IMR-90 (cell line): ENCODE data around the gene UBE2C. TPM values are rescaled to one million over a fixed set of nuclear protein-coding genes. Genes with fewer than 3 reads are reported as not detected.

Experiments
- ATAC-seq: fragments of 200-7000 bp; cut with Tn5 transposase; 2 replicates; pipeline ENCODE4 v1.9.1; 2020; ENCODE audit warnings: low read depth, mild to moderate bottlenecking, moderate library complexity
- BruUV-seq: library from RNA; stranded (reverse); fragments of 400-500 nt; replicated peaks from 2 replicates; lab custom pipeline; 2021; lab: Mats Ljungman, UMichigan
- CTCF ChIA-PET: fragments of 300-600 bp; formaldehyde crosslinking; extraction: SDS; loops from one replicate; lab custom pipeline; 2021; ENCODE audit warnings: antibody characterized with exemption; lab: Yijun Ruan, JAX
- POLR2A ChIA-PET: fragments of 300-600 bp; sonication (Branson Sonifier 250); formaldehyde crosslinking; loops from one replicate; lab custom pipeline; 2022; ENCODE audit warnings: antibody characterized with exemption; ENCODE audit not compliant: unreplicated experiment; lab: Charles Lee
- DNase-seq: peaks from one replicate; pipeline ENCODE4 v3.0.0; 2013
- H2AFZ ChIP-seq: replicated peaks from 2 replicates; pipeline ENCODE3; 2013; ENCODE audit warnings: low read length, mild to moderate bottlenecking; ENCODE audit not compliant: poor library complexity
- H2AK5ac ChIP-seq: 2 replicates; pipeline ENCODE4 v1.6.1; 2013; ENCODE audit warnings: low read depth, low read length, inconsistent platforms
- H2AK9ac ChIP-seq: replicated peaks from 2 replicates; pipeline ENCODE3; 2013; ENCODE audit warnings: mild to moderate bottlenecking, low read depth, low read length, moderate library complexity; ENCODE audit not compliant: poor library complexity
- H2BK120ac ChIP-seq: 2 replicates; pipeline ENCODE4 v1.6.1; 2013; ENCODE audit warnings: low read depth, low read length, inconsistent platforms
- H2BK15ac ChIP-seq: 3 replicates; pipeline ENCODE4 v1.6.1; 2013; ENCODE audit warnings: low read depth, low read length, inconsistent platforms
- H2BK20ac ChIP-seq: 2 replicates; pipeline ENCODE4 v1.6.1; 2013; ENCODE audit warnings: low read depth, mild to moderate bottlenecking, inconsistent platforms, low read length, moderate library complexity
- H2BK5ac ChIP-seq: 2 replicates; pipeline ENCODE4 v1.6.1; 2013; ENCODE audit warnings: mild to moderate bottlenecking, low read depth, low read length, inconsistent platforms; ENCODE audit not compliant: poor library complexity, severe bottlenecking
- H3K14ac ChIP-seq: replicated peaks from 2 replicates; pipeline ENCODE4 v1.6.1; 2013; ENCODE audit warnings: low read depth, low read length, inconsistent platforms
- H3K18ac ChIP-seq: 2 replicates; pipeline ENCODE4 v1.6.1; 2013; ENCODE audit warnings: low read depth, low read length, control low read depth
- H3K23ac ChIP-seq: 2 replicates; pipeline ENCODE4 v1.6.1; 2013; ENCODE audit warnings: low read depth, low read length, inconsistent platforms
- H3K27ac ChIP-seq: 2 replicates; pipeline ENCODE4 v1.5.1; 2013; ENCODE audit warnings: mild to moderate bottlenecking, control low read depth, low read length; ENCODE audit not compliant: insufficient read depth
- H3K27me3 ChIP-seq: 2 replicates; pipeline ENCODE4 v1.6.1; 2013; ENCODE audit warnings: low read length; ENCODE audit not compliant: control insufficient read depth, insufficient read depth
- H3K36me3 ChIP-seq: 2 replicates; pipeline ENCODE4 v1.6.1; 2013; ENCODE audit warnings: low read length, mixed read lengths; ENCODE audit not compliant: control insufficient read depth, insufficient read depth
- H3K4ac ChIP-seq: 2 replicates; pipeline ENCODE4 v1.6.1; 2013; ENCODE audit warnings: low read depth, low read length, inconsistent platforms
- H3K4me1 ChIP-seq: 2 replicates; pipeline ENCODE4 v1.6.1; 2013; ENCODE audit warnings: low read length, mixed read lengths; ENCODE audit not compliant: control insufficient read depth, insufficient read depth
- H3K4me2 ChIP-seq: 2 replicates; pipeline ENCODE4 v1.6.1; 2013; ENCODE audit warnings: low read depth, mild to moderate bottlenecking, control low read depth, low read length, moderate library complexity
- H3K4me3 ChIP-seq: 2 replicates; pipeline ENCODE4 v1.5.1; 2013; ENCODE audit warnings: low read depth, mild to moderate bottlenecking, control low read depth, low read length, moderate library complexity; ENCODE audit not compliant: insufficient read depth
- H3K56ac ChIP-seq: 2 replicates; pipeline ENCODE4 v1.6.1; 2013; ENCODE audit warnings: low read length, inconsistent platforms; ENCODE audit not compliant: insufficient read depth; ENCODE audit errors: extremely low read depth
- H3K79me1 ChIP-seq, 2 experiments: 2 replicates each; pipeline ENCODE4 v1.6.1; 2013; ENCODE audit warnings: low read length in 2 of 2, inconsistent platforms in 1 of 2, low read depth in 1 of 2
- H3K9ac ChIP-seq: 2 replicates; pipeline ENCODE4 v1.6.1; 2013; ENCODE audit warnings: low read depth, low read length, control low read depth
- H3K9me1 ChIP-seq: 2 replicates; pipeline ENCODE4 v1.6.1; 2013; ENCODE audit warnings: low read length, inconsistent platforms; ENCODE audit not compliant: insufficient read depth
- H3K9me3 ChIP-seq: 2 replicates; pipeline ENCODE4 v1.6.1; 2013; ENCODE audit warnings: low read length; ENCODE audit not compliant: control insufficient read depth, insufficient read depth
- H4K20me1 ChIP-seq: 2 replicates; pipeline ENCODE4 v1.6.1; 2013; ENCODE audit warnings: low read length, inconsistent platforms; ENCODE audit not compliant: insufficient read depth
- H4K5ac ChIP-seq: 2 replicates; pipeline ENCODE4 v1.6.1; 2013; ENCODE audit warnings: mild to moderate bottlenecking, low read depth, low read length, control low read depth
- H4K8ac ChIP-seq, 2 experiments: 2 replicates each; pipeline ENCODE4 v1.6.1; 2013; ENCODE audit warnings: low read depth in 2 of 2, low read length in 2 of 2, control low read depth in 1 of 2, inconsistent platforms in 1 of 2
- H4K91ac ChIP-seq: 2 replicates; pipeline ENCODE4 v1.6.1; 2013; ENCODE audit warnings: low read depth, low read length, inconsistent platforms; ENCODE audit not compliant: insufficient read depth
- BHLHE40 ChIP-seq: fragments of 150-350 bp; IDR thresholded peaks from 2 replicates; pipeline ENCODE4 v1.6.1; 2016; ENCODE audit warnings: mild to moderate bottlenecking, low read depth, low read length
- CEBPB ChIP-seq: IDR thresholded peaks from 2 replicates; pipeline ENCODE4 v1.6.1; 2012; ENCODE audit warnings: low read depth, low read length, improper control_type of control experiment
- CHD1 ChIP-seq: IDR thresholded peaks from 2 replicates; pipeline ENCODE4 v1.6.1; 2012; ENCODE audit warnings: low read depth, low read length, improper control_type of control experiment
- FOS ChIP-seq: fragments of 150-350 bp; IDR thresholded peaks from 2 replicates; pipeline ENCODE4 v1.6.1; 2016; ENCODE audit warnings: low read depth, low read length
- MAFK ChIP-seq: IDR thresholded peaks from 2 replicates; pipeline ENCODE4 v1.6.1; 2012; ENCODE audit warnings: low read depth, low read length, improper control_type of control experiment
- MAZ ChIP-seq: IDR thresholded peaks from 2 replicates; pipeline ENCODE4 v1.6.1; 2012; ENCODE audit warnings: low read depth, mild to moderate bottlenecking, low read length, improper control_type of control experiment, moderate library complexity, borderline replicate concordance
- MXI1 ChIP-seq: IDR thresholded peaks from 2 replicates; pipeline ENCODE4 v1.6.1; 2012; ENCODE audit warnings: low read depth, mild to moderate bottlenecking, low read length, moderate library complexity, borderline replicate concordance
- NFE2L2 ChIP-seq: fragments of 150-350 bp; IDR thresholded peaks from 2 replicates; pipeline ENCODE4 v1.6.1; 2016; ENCODE audit warnings: low read depth, mild to moderate bottlenecking, low read length
- POLR2A ChIP-seq: IDR thresholded peaks from 2 replicates; pipeline ENCODE4 v1.6.1; 2012; ENCODE audit warnings: mild to moderate bottlenecking, low read depth, low read length
- RAD21 ChIP-seq: IDR thresholded peaks from 2 replicates; pipeline ENCODE4 v1.6.1; 2012; ENCODE audit warnings: low read length, improper control_type of control experiment
- RCOR1 ChIP-seq: IDR thresholded peaks from 2 replicates; pipeline ENCODE4 v1.6.1; 2012; ENCODE audit warnings: mild to moderate bottlenecking, low read length, improper control_type of control experiment; ENCODE audit not compliant: insufficient replicate concordance
- RFX5 ChIP-seq: IDR thresholded peaks from 2 replicates; pipeline ENCODE4 v1.8.0; 2012; ENCODE audit warnings: low read depth, mild to moderate bottlenecking, low read length, moderate library complexity
- SMC3 ChIP-seq: fragments of 150-350 bp; IDR thresholded peaks from 2 replicates; pipeline ENCODE4 v1.6.1; 2016; ENCODE audit warnings: low read depth, mild to moderate bottlenecking, antibody characterized with exemption, low read length, moderate library complexity
- WGBS, 2 experiments: methylation state at CpG; one replicate each; pipeline versions ENCODE4 v1.1.5 to v1.1.7; 2013; ENCODE audit warnings: missing lambda C conversion rate in 2 of 2; ENCODE audit not compliant: insufficient read length in 1 of 2; ENCODE audit errors: extremely low coverage in 2 of 2; 5-methylcytosine and 5-hydroxymethylcytosine counted together
- dilution Hi-C: fragments of 300-500 bp; cut with HindIII; formaldehyde crosslinking; loops from one replicate; pipeline ENCODE4 v1.14.3; 2018; ENCODE audit warnings: low sequenced_read_pairs; ENCODE audit not compliant: unreplicated experiment
- in situ Hi-C: fragments of 300-500 bp; cut with MboI; formaldehyde crosslinking; loops from 3 replicates; pipeline ENCODE4 v1.14.3; 2019; ENCODE audit warnings: low sequenced_read_pairs, inconsistent platforms, mixed read lengths
- intact Hi-C: fragments of 100-400 bp; cut with micrococcal nuclease; formaldehyde crosslinking; loops from 2 replicates; pipeline ENCODE4 v1.10.0; 2022
- polyA plus RNA-seq, 3 experiments: library from polyadenylated mRNA; depleted of rRNA; stranded (reverse); fragments of >200 nt; gene quantifications; 2 replicates each; pipeline ENCODE4 v1.2.3, GENCODE V29; 2012; ENCODE audit warnings: low replicate concordance in 1 of 3
- total RNA-seq: library from RNA; depleted of rRNA; stranded (reverse); fragments of >200 nt; gene quantifications from 2 replicates; pipeline ENCODE4 v1.2.3, GENCODE V29; 2012
- TF ChIP-seq, protein P1 (sequence below): fragments of 150-350 bp; IDR thresholded peaks from 2 replicates; pipeline ENCODE4 v1.6.1; 2017; ENCODE audit warnings: mild to moderate bottlenecking, antibody characterized with exemption, low read length, low read depth
- TF ChIP-seq, protein P2 (sequence below): fragments of 150-350 bp; IDR thresholded peaks from 2 replicates; pipeline ENCODE4 v1.6.1; 2016; ENCODE audit warnings: low read depth, mild to moderate bottlenecking, low read length, moderate library complexity, borderline replicate concordance
- TF ChIP-seq, protein P3 (sequence below): conservative IDR thresholded peaks from 2 replicates; pipeline ENCODE4 v1.5.1; 2012; ENCODE audit warnings: mild to moderate bottlenecking, low read depth, low read length, improper control_type of control experiment

Gene UBE2C
- total and polyA plus RNA-seq, 2 of the 4 experiments (the other 2 are of a cell fraction) = 43.4 to 120 TPM

DNA sequence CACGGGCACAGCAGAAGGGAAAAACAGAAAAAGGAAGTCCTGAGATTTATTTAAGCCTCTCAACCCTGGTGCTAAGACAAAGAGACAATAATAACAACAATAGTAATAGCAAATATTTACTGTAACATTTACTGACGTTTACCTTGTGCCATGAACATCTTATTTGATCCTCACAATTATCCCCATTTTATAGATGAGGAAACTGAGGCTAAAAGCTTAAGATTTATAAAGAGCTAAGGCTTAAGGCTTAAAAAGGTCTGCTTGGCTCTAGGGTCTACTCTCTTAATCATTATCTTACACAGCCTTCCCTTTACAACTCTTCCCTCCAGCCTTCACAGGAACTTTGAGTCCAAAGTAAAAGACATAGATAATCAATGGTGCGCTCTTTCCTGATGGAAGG, 24.1 kb upstream of the UBE2C start:
- WGBS, 2 experiments = no CpG with 5 or more reads among the region's 3 CpGs
- H3K56ac ChIP-seq = no peak overlapping the region
- no peak overlapping the region for H2AFZ ChIP-seq
- H4K5ac ChIP-seq = no peak overlapping the region
- POLR2A ChIA-PET = no interaction called here
- no peak overlapping the region for H4K8ac ChIP-seq
- CTCF ChIA-PET = no interaction called here
- H3K79me1 ChIP-seq = peaks cover 10 to 13% of the 10 kb centered on the region in 2 experiments; a peak in 3 of 4 replicates
- no peak overlapping the region for H2AK5ac ChIP-seq
- H2AK9ac ChIP-seq = no peak overlapping the region
- H3K27me3 ChIP-seq = peaks cover 4% of the 10 kb centered on the region
- no peak for TF ChIP-seq RCOR1
- TF ChIP-seq CEBPB = no peak
- TF ChIP-seq FOS = no peak
- TF ChIP-seq, protein P1, sequence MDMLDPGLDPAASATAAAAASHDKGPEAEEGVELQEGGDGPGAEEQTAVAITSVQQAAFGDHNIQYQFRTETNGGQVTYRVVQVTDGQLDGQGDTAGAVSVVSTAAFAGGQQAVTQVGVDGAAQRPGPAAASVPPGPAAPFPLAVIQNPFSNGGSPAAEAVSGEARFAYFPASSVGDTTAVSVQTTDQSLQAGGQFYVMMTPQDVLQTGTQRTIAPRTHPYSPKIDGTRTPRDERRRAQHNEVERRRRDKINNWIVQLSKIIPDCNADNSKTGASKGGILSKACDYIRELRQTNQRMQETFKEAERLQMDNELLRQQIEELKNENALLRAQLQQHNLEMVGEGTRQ = no peak
- TF ChIP-seq SMC3 = no peak
- no peak for TF ChIP-seq RAD21
- TF ChIP-seq, protein P2, sequence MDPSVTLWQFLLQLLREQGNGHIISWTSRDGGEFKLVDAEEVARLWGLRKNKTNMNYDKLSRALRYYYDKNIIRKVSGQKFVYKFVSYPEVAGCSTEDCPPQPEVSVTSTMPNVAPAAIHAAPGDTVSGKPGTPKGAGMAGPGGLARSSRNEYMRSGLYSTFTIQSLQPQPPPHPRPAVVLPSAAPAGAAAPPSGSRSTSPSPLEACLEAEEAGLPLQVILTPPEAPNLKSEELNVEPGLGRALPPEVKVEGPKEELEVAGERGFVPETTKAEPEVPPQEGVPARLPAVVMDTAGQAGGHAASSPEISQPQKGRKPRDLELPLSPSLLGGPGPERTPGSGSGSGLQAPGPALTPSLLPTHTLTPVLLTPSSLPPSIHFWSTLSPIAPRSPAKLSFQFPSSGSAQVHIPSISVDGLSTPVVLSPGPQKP = no peak
- TF ChIP-seq RFX5 = no peak
- no peak for TF ChIP-seq POLR2A
- TF ChIP-seq CHD1 = no peak
- TF ChIP-seq, protein P3, sequence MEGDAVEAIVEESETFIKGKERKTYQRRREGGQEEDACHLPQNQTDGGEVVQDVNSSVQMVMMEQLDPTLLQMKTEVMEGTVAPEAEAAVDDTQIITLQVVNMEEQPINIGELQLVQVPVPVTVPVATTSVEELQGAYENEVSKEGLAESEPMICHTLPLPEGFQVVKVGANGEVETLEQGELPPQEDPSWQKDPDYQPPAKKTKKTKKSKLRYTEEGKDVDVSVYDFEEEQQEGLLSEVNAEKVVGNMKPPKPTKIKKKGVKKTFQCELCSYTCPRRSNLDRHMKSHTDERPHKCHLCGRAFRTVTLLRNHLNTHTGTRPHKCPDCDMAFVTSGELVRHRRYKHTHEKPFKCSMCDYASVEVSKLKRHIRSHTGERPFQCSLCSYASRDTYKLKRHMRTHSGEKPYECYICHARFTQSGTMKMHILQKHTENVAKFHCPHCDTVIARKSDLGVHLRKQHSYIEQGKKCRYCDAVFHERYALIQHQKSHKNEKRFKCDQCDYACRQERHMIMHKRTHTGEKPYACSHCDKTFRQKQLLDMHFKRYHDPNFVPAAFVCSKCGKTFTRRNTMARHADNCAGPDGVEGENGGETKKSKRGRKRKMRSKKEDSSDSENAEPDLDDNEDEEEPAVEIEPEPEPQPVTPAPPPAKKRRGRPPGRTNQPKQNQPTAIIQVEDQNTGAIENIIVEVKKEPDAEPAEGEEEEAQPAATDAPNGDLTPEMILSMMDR = no peak
- TF ChIP-seq MAFK = no peak
- TF ChIP-seq MXI1 = no peak
- TF ChIP-seq BHLHE40 = no peak
- no peak for TF ChIP-seq MAZ
- TF ChIP-seq NFE2L2 = no peak
- H3K23ac ChIP-seq = no peak overlapping the region
- H2BK15ac ChIP-seq = no peak overlapping the region; the same call in 2 of the 3 replicates
- no peak overlapping the region for H3K27ac ChIP-seq
- BruUV-seq = no TSS peak
- no peak overlapping the region for H3K4me3 ChIP-seq
- peaks cover 12% of the 10 kb centered on the region for H3K4me1 ChIP-seq
- H2BK5ac ChIP-seq = no peak overlapping the region
- H3K9ac ChIP-seq = no peak overlapping the region
- H4K91ac ChIP-seq = no peak overlapping the region
- DNase-seq (no peak), ATAC-seq (no peak)
- H3K18ac ChIP-seq = no peak overlapping the region
- H3K4me2 ChIP-seq = no peak overlapping the region
- H3K9me1 ChIP-seq = peaks cover 5% of the 10 kb centered on the region; the same call in 1 of the 2 replicates
- no peaks in the 10 kb centered on the region for H4K20me1 ChIP-seq
- intact Hi-C loops = no loop called here
- H2BK120ac ChIP-seq = no peak overlapping the region
- H2BK20ac ChIP-seq = no peak overlapping the region
- H3K14ac ChIP-seq = no peak overlapping the region
- no peaks in the 10 kb centered on the region for H3K36me3 ChIP-seq
- no peaks in the 10 kb centered on the region for H3K9me3 ChIP-seq
- dilution Hi-C loops = no loop called here
- in situ Hi-C loops = loop anchor here (25.0 kb wide), 3 partner anchors 751 to 1851 kb away; partner anchors contain the start of gene TTPAL
- no peak overlapping the region for H3K4ac ChIP-seq
